ELF-1 (cell line): ENCODE results near the gene PPP1R12B.
"Not testable (repeated sequence)": the region's sequence is repeated elsewhere in the genome, so short reads cannot be mapped to it uniquely, and the experiment has no call there.

Source experiments
- DNase-seq: peaks from one replicate; pipeline ENCODE4 v3.0.0-alpha.2; 2016; ENCODE audit warnings: low read depth, low spot score

The PPP1R12B gene

GRCh38 chr1:202452508-202452907 is 104.0 kb downstream of the PPP1R12B start:
- DNase-seq: no peak

- not testable (repeated sequence) for DNase-seq
These were observed 108.1 kb downstream of the PPP1R12B start for GRCh38 chr1:202456372-202457169.

- not testable (repeated sequence) for DNase-seq
These were observed 110.2 kb downstream of the PPP1R12B start for GRCh38 chr1:202458651-202459050.

GRCh38 chr1:202459470-202460142 is 111.1 kb downstream of the PPP1R12B start:
- not testable (repeated sequence) for DNase-seq

- not testable (repeated sequence) for DNase-seq
These were observed 111.6 kb downstream of the PPP1R12B start for GRCh38 chr1:202460143-202460495.

GRCh38 chr1:202462342-202463076 is 114.0 kb downstream of the PPP1R12B start:
- no peak for DNase-seq

- DNase-seq: not testable (repeated sequence)
These were observed 115.7 kb downstream of the PPP1R12B start for GRCh38 chr1:202464153-202464742.

- DNase-seq: not testable (repeated sequence)
These were observed 117.3 kb downstream of the PPP1R12B start for GRCh38 chr1:202465644-202466270.

- DNase-seq: not testable (repeated sequence)
These were observed 117.8 kb downstream of the PPP1R12B start for GRCh38 chr1:202466339-202466738.

GRCh38 chr1:202467381-202467780 is 118.9 kb downstream of the PPP1R12B start:
- not testable (repeated sequence) for DNase-seq

- DNase-seq: not testable (repeated sequence)
These were observed 120.2 kb downstream of the PPP1R12B start for GRCh38 chr1:202468695-202469094.

- DNase-seq: not testable (repeated sequence)
These were observed 120.6 kb downstream of the PPP1R12B start for GRCh38 chr1:202469123-202469522.

GRCh38 chr1:202471246-202471645 is 122.7 kb downstream of the PPP1R12B start:
- no peak for DNase-seq

- not testable (repeated sequence) for DNase-seq
These were observed 124.0 kb downstream of the PPP1R12B start for GRCh38 chr1:202472347-202473124.

GRCh38 chr1:202473266-202474045 is 125.0 kb downstream of the PPP1R12B start:
- not testable (repeated sequence) for DNase-seq

GRCh38 chr1:202479661-202480060 is 131.2 kb downstream of the PPP1R12B start:
- not testable (repeated sequence) for DNase-seq

- not testable (repeated sequence) for DNase-seq
These were observed 132.1 kb downstream of the PPP1R12B start for GRCh38 chr1:202480640-202481039.

- not testable (repeated sequence) for DNase-seq
These were observed 134.9 kb downstream of the PPP1R12B start for GRCh38 chr1:202483362-202483761.

- DNase-seq: not testable (repeated sequence)
These were observed 135.5 kb downstream of the PPP1R12B start for GRCh38 chr1:202484032-202484431.

GRCh38 chr1:202484820-202485219 is 136.3 kb downstream of the PPP1R12B start:
- not testable (repeated sequence) for DNase-seq
